ENCODE results near the gene SORCS2. TPM values are rescaled to one million over a fixed set of nuclear protein-coding genes. Genes with fewer than 3 reads are reported as not detected.

The SORCS2 gene
- polyA plus RNA-seq, 1 of the 3 experiments (the other 2 are of a cell fraction) = 1.6 TPM

- no peaks in the 10 kb centered on the region for H3K4me1 ChIP-seq (ENCODE audit: control insufficient read depth in 1 of 2, insufficient read depth in 2 of 2, low read depth in 1 of 2, low read length in 1 of 2)
- no peak for TF ChIP-seq JUND (IDR thresholded peaks at IDR 0.05)
- TF ChIP-seq GATA2 (CRISPR knock-in tag; IDR thresholded peaks at IDR 0.05) = no peak
- TF ChIP-seq TCF12 (IDR thresholded peaks at IDR 0.05) = no peak
- TF ChIP-seq NRF1 (IDR thresholded peaks at IDR 0.05; ENCODE audit: low read depth, low read length) = no peak
- TF ChIP-seq FOXJ3 (CRISPR knock-in tag; IDR thresholded peaks at IDR 0.05) = no peak
- TF ChIP-seq FOSL2 (IDR thresholded peaks at IDR 0.05; ENCODE audit: borderline replicate concordance, low read depth) = no peak
- TF ChIP-seq MAX (IDR thresholded peaks at IDR 0.05; ENCODE audit: low read depth) = no peak
- no peak for TF ChIP-seq YY1 (IDR thresholded peaks at IDR 0.05; ENCODE audit: low read depth)
- peaks cover 32% of the 10 kb centered on the region for H3K27me3 ChIP-seq (ENCODE audit: insufficient read depth)
- H2AFZ ChIP-seq (ENCODE audit: low read depth) = no peak overlapping the region
- no peak overlapping the region for H3K9ac ChIP-seq
- no peaks in the 10 kb centered on the region for H4K20me1 ChIP-seq (ENCODE audit: insufficient read depth)
- no peaks in the 10 kb centered on the region for H3K36me3 ChIP-seq (replicated peaks in 1 of 2; ENCODE audit: control insufficient read depth in 1 of 2, insufficient read depth in 2 of 2, low read length in 1 of 2)
- no peaks in the 10 kb centered on the region for H3F3A ChIP-seq (replicated peaks; ENCODE audit: insufficient read depth)
- no peak overlapping the region for H3K4me3 ChIP-seq (ENCODE audit: low read depth in 2 of 2, low read length in 1 of 2)
- H3K9me3 ChIP-seq = no peaks in the 10 kb centered on the region
- ChIA-PET POLR2A (no interaction called here), CTCF (interaction anchor here (0.7 to 3.8 kb wide), 16 partner anchors 8 to 533 kb away, joined by 3 to 16 read pairs (median 4); partner anchors contain the start of genes GRPEL1 and TADA2B)
- no peak overlapping the region for H3K27ac ChIP-seq (ENCODE audit: low read depth in 2 of 2, low read length in 1 of 2)
- DNase-seq = no peak
- WGBS (ENCODE audit: low lambda C conversion rate) = 59% methylated on average over 12 of the region's 15 CpGs
- no peaks in the 10 kb centered on the region for H3K79me2 ChIP-seq (ENCODE audit: insufficient read depth)
- H3K4me2 ChIP-seq = no peak overlapping the region
- no peaks in the 10 kb centered on the region for H3K9me2 ChIP-seq
Measured at GRCh38 chr4:7186516-7187167, 5.7 kb upstream of the SORCS2 start.

GRCh38 chr4:7187168-7187535 lies 5.2 kb upstream of the SORCS2 start:
- no peaks in the 10 kb centered on the region for H4K20me1 ChIP-seq (ENCODE audit: insufficient read depth)
- no peaks in the 10 kb centered on the region for H3K79me2 ChIP-seq (ENCODE audit: insufficient read depth)
- peaks cover 32% of the 10 kb centered on the region for H3K27me3 ChIP-seq (ENCODE audit: insufficient read depth)
- H3K27ac ChIP-seq (ENCODE audit: low read depth in 2 of 2, low read length in 1 of 2) = no peak overlapping the region
- no peaks in the 10 kb centered on the region for H3K9me3 ChIP-seq
- no peak for TF ChIP-seq MAX (IDR thresholded peaks at IDR 0.05; ENCODE audit: low read depth)
- TF ChIP-seq RAD21 (IDR thresholded peaks at IDR 0.05; ENCODE audit: low read length) = no peak
- TF ChIP-seq YY1 (IDR thresholded peaks at IDR 0.05; ENCODE audit: low read depth) = no peak
- TF ChIP-seq FOSL2 (IDR thresholded peaks at IDR 0.05; ENCODE audit: borderline replicate concordance, low read depth) = no peak
- no peak for TF ChIP-seq SMC3 (IDR thresholded peaks at IDR 0.05; ENCODE audit: low read depth, low read length)
- no peak for TF ChIP-seq RCOR1 (IDR thresholded peaks at IDR 0.05; ENCODE audit: low read length)
- no peak for TF ChIP-seq CHD2 (IDR thresholded peaks at IDR 0.05; ENCODE audit: low read length, partially characterized antibody)
- no peak for TF ChIP-seq IRF3 (IDR thresholded peaks at IDR 0.05; ENCODE audit: low read depth, low read length)
- TF ChIP-seq REST (IDR thresholded peaks at IDR 0.05; ENCODE audit: low read depth, low read length) = no peak
- no peak for TF ChIP-seq RFX5 (IDR thresholded peaks at IDR 0.05; ENCODE audit: low read length)
- TF ChIP-seq JUND (IDR thresholded peaks at IDR 0.05) = no peak
- no peak for TF ChIP-seq CTCF (IDR thresholded peaks at IDR 0.05)
- TF ChIP-seq RXRA (IDR thresholded peaks at IDR 0.05; ENCODE audit: borderline replicate concordance, low read depth) = no peak
- no peak for TF ChIP-seq ELF1 (IDR thresholded peaks at IDR 0.05)
- TF ChIP-seq EP300 (IDR thresholded peaks at IDR 0.05; ENCODE audit: borderline replicate concordance in 1 of 2, low read depth in 1 of 2, low read length in 1 of 2) = no peak
- TF ChIP-seq FOXM1 (IDR thresholded peaks at IDR 0.05; ENCODE audit: low read depth) = no peak
- no peak overlapping the region for H2AFZ ChIP-seq (ENCODE audit: low read depth)
- H3K4me1 ChIP-seq (ENCODE audit: control insufficient read depth in 1 of 2, insufficient read depth in 2 of 2, low read depth in 1 of 2, low read length in 1 of 2) = peaks cover 0 to 2% of the 10 kb centered on the region in 2 experiments; a peak in 1 of 4 replicates
- no peak overlapping the region for H3K9ac ChIP-seq
- no peak overlapping the region for H3K4me3 ChIP-seq (ENCODE audit: low read depth in 2 of 2, low read length in 1 of 2)
- H3F3A ChIP-seq (replicated peaks; ENCODE audit: insufficient read depth) = no peaks in the 10 kb centered on the region
- CTCF ChIA-PET = interaction anchor here (0.6 to 3.8 kb wide), 14 partner anchors 8 to 533 kb away, joined by 3 to 16 read pairs (median 4); partner anchors contain the start of genes GRPEL1 and TADA2B
- no peaks in the 10 kb centered on the region for H3K9me2 ChIP-seq
- WGBS (ENCODE audit: low lambda C conversion rate) = 74% methylated on average over 7 of the region's 7 CpGs
- no peak overlapping the region for H3K4me2 ChIP-seq
- POLR2A ChIA-PET = no interaction called here
- no peak for DNase-seq
- H3K36me3 ChIP-seq (replicated peaks in 1 of 2; ENCODE audit: control insufficient read depth in 1 of 2, insufficient read depth in 2 of 2, low read length in 1 of 2) = no peaks in the 10 kb centered on the region

Data from SK-N-SH (cell line).